DND-41 (cell line): Measurements from ENCODE around the gene PCK1.

Experiments
- CTCF ChIP-seq: IDR thresholded peaks from 2 replicates; pipeline ENCODE4 v1.5.1; 2012; ENCODE audit warnings: borderline replicate concordance, low read length, moderate library complexity, mild to moderate bottlenecking; ENCODE audit not compliant: poor library complexity, severe bottlenecking; ENCODE audit errors: extremely low read depth
- EZH2 ChIP-seq: IDR thresholded peaks from 3 replicates; pipeline ENCODE4 v1.6.1; 2012; ENCODE audit warnings: borderline replicate concordance, low read depth, mild to moderate bottlenecking, moderate library complexity, low read length, inconsistent platforms; ENCODE audit not compliant: severe bottlenecking

- TF ChIP-seq CTCF (no peak), EZH2 (no peak)
These were observed 5.5 kb downstream of the PCK1 start for GRCh38 chr20:57566399-57566798.
